Neural progenitor cell (in vitro differentiated cells): ENCODE results near the gene EPHA4.

ENCODE experiments used
- EZH2 ChIP-seq: fragments of 200-600 bp; sonication (generic); IDR thresholded peaks from 2 replicates; pipeline ENCODE4 v1.6.1; 2017; ENCODE audit warnings: antibody characterized with exemption, mild to moderate bottlenecking, moderate library complexity
- EZH2phosphoT487 ChIP-seq: fragments of 200-600 bp; sonication (generic); IDR thresholded peaks from 2 replicates; pipeline ENCODE4 v1.6.1; 2017; ENCODE audit warnings: antibody characterized with exemption
- TF ChIP-seq, protein P1 (sequence below): fragments of 200-600 bp; sonication (generic); IDR thresholded peaks from 2 replicates; pipeline ENCODE4 v1.5.1; 2017; ENCODE audit warnings: antibody characterized with exemption, mild to moderate bottlenecking

DNA sequence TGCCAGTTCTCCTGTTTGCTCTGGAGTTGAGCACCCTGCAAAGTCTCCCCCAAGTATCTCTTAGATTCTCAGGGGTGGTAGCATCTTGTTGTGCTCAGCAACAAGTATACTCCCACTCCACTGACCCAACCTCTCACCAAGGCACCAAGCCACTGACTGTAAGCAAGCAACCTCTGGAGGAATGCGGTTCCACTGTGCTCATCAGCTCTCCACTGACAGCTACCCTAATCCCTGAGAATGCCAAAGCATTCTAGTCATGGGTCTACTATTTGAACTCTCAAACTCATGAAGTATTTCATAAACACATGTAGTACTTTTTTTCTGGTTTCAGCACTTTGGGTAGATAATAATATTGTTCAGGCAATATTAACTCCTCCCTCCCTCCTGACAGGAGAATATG, 170.0 kb downstream of the EPHA4 start:
- no peak for TF ChIP-seq EZH2phosphoT487
- TF ChIP-seq, protein P1, sequence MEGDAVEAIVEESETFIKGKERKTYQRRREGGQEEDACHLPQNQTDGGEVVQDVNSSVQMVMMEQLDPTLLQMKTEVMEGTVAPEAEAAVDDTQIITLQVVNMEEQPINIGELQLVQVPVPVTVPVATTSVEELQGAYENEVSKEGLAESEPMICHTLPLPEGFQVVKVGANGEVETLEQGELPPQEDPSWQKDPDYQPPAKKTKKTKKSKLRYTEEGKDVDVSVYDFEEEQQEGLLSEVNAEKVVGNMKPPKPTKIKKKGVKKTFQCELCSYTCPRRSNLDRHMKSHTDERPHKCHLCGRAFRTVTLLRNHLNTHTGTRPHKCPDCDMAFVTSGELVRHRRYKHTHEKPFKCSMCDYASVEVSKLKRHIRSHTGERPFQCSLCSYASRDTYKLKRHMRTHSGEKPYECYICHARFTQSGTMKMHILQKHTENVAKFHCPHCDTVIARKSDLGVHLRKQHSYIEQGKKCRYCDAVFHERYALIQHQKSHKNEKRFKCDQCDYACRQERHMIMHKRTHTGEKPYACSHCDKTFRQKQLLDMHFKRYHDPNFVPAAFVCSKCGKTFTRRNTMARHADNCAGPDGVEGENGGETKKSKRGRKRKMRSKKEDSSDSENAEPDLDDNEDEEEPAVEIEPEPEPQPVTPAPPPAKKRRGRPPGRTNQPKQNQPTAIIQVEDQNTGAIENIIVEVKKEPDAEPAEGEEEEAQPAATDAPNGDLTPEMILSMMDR, result no peak
- no peak for TF ChIP-seq EZH2
